Ovary (tissue), 3 donors: ENCODE data around the gene KDM6A.

Experiments used
- EP300 ChIP-seq: sonication (generic); formaldehyde crosslinking; IDR thresholded peaks from one replicate; pipeline ENCODE4 v1.6.1; 2017; ENCODE audit warnings: antibody characterized with exemption
- POLR2A ChIP-seq: fragments of 450-650 bp; IDR thresholded peaks from one replicate; pipeline ENCODE4 v1.6.1; 2017; ENCODE audit warnings: antibody characterized with exemption, mild to moderate bottlenecking, moderate library complexity
- TF ChIP-seq, protein P1 (sequence below), 3 donors: fragments of 450-650 bp in 2 of 3; fragments of 200-600 bp in 1 of 3; IDR thresholded peaks; one replicate each; pipeline versions ENCODE4 v1.5.1 to v1.8.0; 2016 to 2022; ENCODE audit warnings: antibody characterized with exemption in 3 of 3, mild to moderate bottlenecking in 1 of 3
- donor health status: DM: no; HTN: no; CAD: no.

DNA sequence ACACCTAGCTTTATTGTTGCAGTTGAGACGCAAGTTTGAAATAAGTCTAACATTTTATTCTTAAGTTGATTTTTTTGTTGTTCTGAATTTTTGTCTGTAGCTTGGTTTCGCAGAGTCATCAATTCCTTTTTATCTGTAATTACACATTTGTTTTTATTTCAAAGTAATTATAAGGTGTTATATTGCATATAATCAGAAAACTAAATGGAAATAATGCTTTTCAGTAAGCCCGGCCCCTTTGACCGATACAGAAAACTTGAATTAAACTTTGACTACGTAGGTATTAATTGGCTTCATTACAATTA is 2.1 kb downstream of the KDM6A start:
- TF ChIP-seq, protein P1, sequence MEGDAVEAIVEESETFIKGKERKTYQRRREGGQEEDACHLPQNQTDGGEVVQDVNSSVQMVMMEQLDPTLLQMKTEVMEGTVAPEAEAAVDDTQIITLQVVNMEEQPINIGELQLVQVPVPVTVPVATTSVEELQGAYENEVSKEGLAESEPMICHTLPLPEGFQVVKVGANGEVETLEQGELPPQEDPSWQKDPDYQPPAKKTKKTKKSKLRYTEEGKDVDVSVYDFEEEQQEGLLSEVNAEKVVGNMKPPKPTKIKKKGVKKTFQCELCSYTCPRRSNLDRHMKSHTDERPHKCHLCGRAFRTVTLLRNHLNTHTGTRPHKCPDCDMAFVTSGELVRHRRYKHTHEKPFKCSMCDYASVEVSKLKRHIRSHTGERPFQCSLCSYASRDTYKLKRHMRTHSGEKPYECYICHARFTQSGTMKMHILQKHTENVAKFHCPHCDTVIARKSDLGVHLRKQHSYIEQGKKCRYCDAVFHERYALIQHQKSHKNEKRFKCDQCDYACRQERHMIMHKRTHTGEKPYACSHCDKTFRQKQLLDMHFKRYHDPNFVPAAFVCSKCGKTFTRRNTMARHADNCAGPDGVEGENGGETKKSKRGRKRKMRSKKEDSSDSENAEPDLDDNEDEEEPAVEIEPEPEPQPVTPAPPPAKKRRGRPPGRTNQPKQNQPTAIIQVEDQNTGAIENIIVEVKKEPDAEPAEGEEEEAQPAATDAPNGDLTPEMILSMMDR (IDR thresholded peaks at IDR 0.05), result no peak
- no peak for TF ChIP-seq POLR2A
- no peak for TF ChIP-seq EP300
